Measurements from ENCODE around the gene SSX3.
"Not testable (repeated sequence)": the region's sequence is repeated elsewhere in the genome, so short reads cannot be mapped to it uniquely, and the experiment has no call there.

- not testable (repeated sequence) for TF ChIP-seq CTCF, EP300, POLR2A, POLR2AphosphoS5 (IDR thresholded peaks at IDR 0.05)
Measured at GRCh38 chrX:48370408-48370807, 13.9 kb upstream of the SSX3 start.

All from suprapubic skin (tissue), 4 donors.